SU-DHL-6 (cell line): Measurements from ENCODE around the gene U2AF2.

Experiments
- EZH2phosphoT487 ChIP-seq: fragments of 200-600 bp; sonication (generic), shearing (Covaris generic); conservative IDR thresholded peaks from 2 replicates; pipeline ENCODE4 v1.6.1; 2018; ENCODE audit warnings: mild to moderate bottlenecking, antibody characterized with exemption, low read length, moderate library complexity, mixed read lengths
- TF ChIP-seq, protein P1 (sequence below): fragments of 200-600 bp; sonication (generic); IDR thresholded peaks from one replicate; pipeline ENCODE4 v1.5.1; 2017; ENCODE audit warnings: antibody characterized with exemption, mild to moderate bottlenecking, low read length, moderate library complexity; ENCODE audit not compliant: insufficient read depth, poor library complexity, severe bottlenecking

DNA sequence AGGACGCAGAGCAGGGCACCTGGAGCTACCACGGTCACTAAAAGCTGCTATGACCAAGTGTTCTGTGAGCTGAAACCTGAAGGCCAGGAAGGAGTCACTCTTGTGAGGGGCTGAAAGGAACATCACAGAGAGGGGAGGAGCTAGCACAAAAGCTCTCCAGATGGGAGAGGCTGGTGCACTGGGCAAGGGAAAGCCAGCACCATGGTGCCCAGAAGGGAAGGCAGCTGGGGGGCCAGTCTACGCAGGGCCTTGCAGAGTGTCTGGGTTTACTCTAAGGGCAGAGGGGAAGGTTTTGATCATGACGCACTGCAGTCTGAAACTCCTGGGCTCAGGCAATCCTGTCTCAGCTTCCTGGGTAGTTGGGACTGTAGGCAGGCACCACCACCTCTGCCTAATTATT, 18.1 kb upstream of the U2AF2 start:
- TF ChIP-seq, protein P1, sequence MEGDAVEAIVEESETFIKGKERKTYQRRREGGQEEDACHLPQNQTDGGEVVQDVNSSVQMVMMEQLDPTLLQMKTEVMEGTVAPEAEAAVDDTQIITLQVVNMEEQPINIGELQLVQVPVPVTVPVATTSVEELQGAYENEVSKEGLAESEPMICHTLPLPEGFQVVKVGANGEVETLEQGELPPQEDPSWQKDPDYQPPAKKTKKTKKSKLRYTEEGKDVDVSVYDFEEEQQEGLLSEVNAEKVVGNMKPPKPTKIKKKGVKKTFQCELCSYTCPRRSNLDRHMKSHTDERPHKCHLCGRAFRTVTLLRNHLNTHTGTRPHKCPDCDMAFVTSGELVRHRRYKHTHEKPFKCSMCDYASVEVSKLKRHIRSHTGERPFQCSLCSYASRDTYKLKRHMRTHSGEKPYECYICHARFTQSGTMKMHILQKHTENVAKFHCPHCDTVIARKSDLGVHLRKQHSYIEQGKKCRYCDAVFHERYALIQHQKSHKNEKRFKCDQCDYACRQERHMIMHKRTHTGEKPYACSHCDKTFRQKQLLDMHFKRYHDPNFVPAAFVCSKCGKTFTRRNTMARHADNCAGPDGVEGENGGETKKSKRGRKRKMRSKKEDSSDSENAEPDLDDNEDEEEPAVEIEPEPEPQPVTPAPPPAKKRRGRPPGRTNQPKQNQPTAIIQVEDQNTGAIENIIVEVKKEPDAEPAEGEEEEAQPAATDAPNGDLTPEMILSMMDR, result no peak
- TF ChIP-seq EZH2phosphoT487, result no peak
